Measurements from ENCODE around the gene LEF1.

- TF ChIP-seq EZH2phosphoT487 (IDR thresholded peaks at IDR 0.05; ENCODE audit: low read depth) (no peak), CTCF (IDR thresholded peaks at IDR 0.05; ENCODE audit: low read depth, low read length) (no peak)
Measured at GRCh38 chr4:108163351-108163750, 5.4 kb downstream of the LEF1 start.
